ENCODE data around the gene ZNF770.
"Not testable (repeated sequence)": the region's sequence is repeated elsewhere in the genome, so short reads cannot be mapped to it uniquely, and the experiment has no call there.

ZNF770 gene

GRCh38 chr15:34943264-34943663 lies 44.8 kb downstream of the ZNF770 start:
- not testable (repeated sequence) for ATAC-seq; H3K27ac Mint-ChIP-seq; H3K9me3 Mint-ChIP-seq; DNase-seq (ENCODE audit: low spot score in 2 of 2); H3K4me1 Mint-ChIP-seq; H3K4me3 Mint-ChIP-seq
- peaks cover 89% of the 10 kb centered on the region for H3K36me3 Mint-ChIP-seq

GRCh38 chr15:34942363-34942762 lies 45.7 kb downstream of the ZNF770 start:
- Mint-ChIP-seq H3K27ac (no peak overlapping the region), H3K4me3 (no peak overlapping the region), H3K4me1 (no peaks in the 10 kb centered on the region), H3K36me3 (peaks cover 89% of the 10 kb centered on the region), H3K9me3 (no peaks in the 10 kb centered on the region)
- DNase-seq (ENCODE audit: low spot score in 2 of 2) (no peak), ATAC-seq (no peak)

GRCh38 chr15:34941831-34942230 lies 46.3 kb downstream of the ZNF770 start:
- Mint-ChIP-seq H3K9me3 (no peaks in the 10 kb centered on the region), H3K4me1 (no peaks in the 10 kb centered on the region), H3K4me3 (no peak overlapping the region), H3K27ac (no peak overlapping the region), H3K36me3 (peaks cover 92% of the 10 kb centered on the region)
- ATAC-seq (no peak), DNase-seq (ENCODE audit: low spot score in 2 of 2) (no peak)

- peaks cover 98% of the 10 kb centered on the region for H3K36me3 Mint-ChIP-seq
Observed at GRCh38 chr15:34941185-34941698, 46.8 kb downstream of the ZNF770 start.

GRCh38 chr15:34933432-34933975 lies 54.6 kb downstream of the ZNF770 start:
- ATAC-seq (no peak), DNase-seq (ENCODE audit: low spot score in 2 of 2) (no peak)
- Mint-ChIP-seq H3K36me3 (peaks cover 100% of the 10 kb centered on the region), H3K27ac (no peak overlapping the region), H3K9me3 (no peaks in the 10 kb centered on the region), H3K4me3 (no peak overlapping the region), H3K4me1 (no peaks in the 10 kb centered on the region)

More at GRCh38 chr15:34941185-34941698, 46.8 kb downstream of the ZNF770 start:
- H3K27ac Mint-ChIP-seq: no peak overlapping the region
- ATAC-seq: no peak
- H3K4me1 Mint-ChIP-seq: no peaks in the 10 kb centered on the region
- H3K4me3 Mint-ChIP-seq: no peak overlapping the region
- H3K9me3 Mint-ChIP-seq: no peaks in the 10 kb centered on the region
- DNase-seq (ENCODE audit: low spot score in 2 of 2): no peak

- H3K9me3 Mint-ChIP-seq; ATAC-seq; DNase-seq (ENCODE audit: low spot score in 2 of 2); H3K27ac Mint-ChIP-seq; H3K4me3 Mint-ChIP-seq; H3K4me1 Mint-ChIP-seq: not testable (repeated sequence)
- peaks cover 100% of the 10 kb centered on the region for H3K36me3 Mint-ChIP-seq
Observed at GRCh38 chr15:34928349-34928748, 59.7 kb downstream of the ZNF770 start.

Measured in stimulated activated effector memory CD8-positive, alpha-beta T cell treated with anti-CD3 and anti-CD28 coated beads, Interleukin-12 subunit alpha, Interleukin-12 subunit beta, amount 100 ng/mL, for 72 hours (primary cell).